Vagina (tissue), 2 donors: Measurements from ENCODE around the gene NEDD4. TPM values are rescaled to one million over a fixed set of nuclear protein-coding genes. Genes with fewer than 3 reads are reported as not detected.

ENCODE experiments used
- DNase-seq, 2 donors: peaks; one replicate each; pipeline ENCODE4 v3.0.0-alpha.2; 2017; ENCODE audit errors: extremely low spot score in 2 of 2
- H3K27ac ChIP-seq: fragments of 200-600 bp; sonication (generic); one replicate; pipeline ENCODE4 v1.5.1; 2019
- H3K27me3 ChIP-seq: fragments of 200-600 bp; sonication (generic); one replicate; pipeline ENCODE4 v1.5.1; 2019
- H3K36me3 ChIP-seq, 2 donors: fragments of 200-600 bp; sonication (generic); one replicate each; pipeline ENCODE4 v1.5.1; 2017 to 2019
- H3K4me1 ChIP-seq: fragments of 200-600 bp; sonication (generic); one replicate; pipeline ENCODE4 v1.5.1; 2019
- H3K4me3 ChIP-seq, 2 donors: fragments of 200-600 bp; sonication (generic); 1 replicate in 1 of 2; 2 replicates in 1 of 2; pipeline ENCODE4 v1.5.1; 2016 to 2019
- H3K9me3 ChIP-seq: fragments of 200-600 bp; sonication (generic); one replicate; pipeline ENCODE4 v1.5.1; 2019
- CTCF ChIP-seq, 3 experiments: fragments of 450-650 bp in 2 of 3; fragments of 200-600 bp in 1 of 3; sonication (generic) in 1 of 3; IDR thresholded peaks; one replicate each; pipeline ENCODE4 v1.5.1; 2017 to 2019; ENCODE audit warnings: antibody characterized with exemption in 3 of 3, mild to moderate bottlenecking in 2 of 3, moderate library complexity in 2 of 3
- POLR2A ChIP-seq, 2 donors: fragments of 450-650 bp; IDR thresholded peaks; one replicate each; pipeline ENCODE4 v1.6.1; 2017; ENCODE audit warnings: antibody characterized with exemption in 2 of 2, mild to moderate bottlenecking in 2 of 2, moderate library complexity in 2 of 2
- POLR2AphosphoS5 ChIP-seq, 2 donors: sonication (generic); formaldehyde crosslinking; IDR thresholded peaks; one replicate each; pipeline ENCODE4 v1.9.0; 2017; ENCODE audit warnings: antibody characterized with exemption in 2 of 2, mild to moderate bottlenecking in 2 of 2, low read depth in 1 of 2; ENCODE audit not compliant: insufficient read depth in 1 of 2
- intact Hi-C: fragments of 100-400 bp; cut with DNase I; formaldehyde crosslinking; loops from one replicate; pipeline ENCODE4 v1.15.1; 2023
- total RNA-seq: library from RNA; depleted of rRNA; stranded (reverse); fragments of >200 nt; gene quantifications from one replicate; pipeline ENCODE4 v1.2.3, GENCODE V29; 2016

NEDD4 gene
- total RNA-seq, 1 donor from 2014 or later, result 21.9 TPM

GRCh38 chr15:55894399-55894965 is 98.9 kb downstream of the NEDD4 start:
- TF ChIP-seq POLR2AphosphoS5 (IDR thresholded peaks at IDR 0.05; ENCODE audit: insufficient read depth in 1 of 2, low read depth in 1 of 2), result no peak
- no peak for TF ChIP-seq POLR2A (IDR thresholded peaks at IDR 0.05)
- no peak for TF ChIP-seq CTCF (IDR thresholded peaks at IDR 0.05)
- Histone ChIP-seq H3K27me3 (no peaks in the 10 kb centered on the region), H3K4me3 (no peak overlapping the region), H3K4me1 (no peaks in the 10 kb centered on the region), H3K27ac (no peak overlapping the region), H3K9me3 (no peaks in the 10 kb centered on the region), H3K36me3 (no peaks in the 10 kb centered on the region)
- intact Hi-C loops, result no loop called here
- no peak for DNase-seq

- Histone ChIP-seq H3K4me3 (no peak overlapping the region), H3K4me1 (no peaks in the 10 kb centered on the region), H3K9me3 (no peaks in the 10 kb centered on the region), H3K27ac (no peak overlapping the region), H3K36me3 (no peaks in the 10 kb centered on the region), H3K27me3 (no peaks in the 10 kb centered on the region)
- TF ChIP-seq CTCF (IDR thresholded peaks at IDR 0.05) (no peak), POLR2A (IDR thresholded peaks at IDR 0.05) (no peak), POLR2AphosphoS5 (IDR thresholded peaks at IDR 0.05; ENCODE audit: insufficient read depth in 1 of 2, low read depth in 1 of 2) (no peak)
- no peak for DNase-seq
- intact Hi-C loops, result no loop called here
These were observed 99.6 kb downstream of the NEDD4 start for GRCh38 chr15:55893852-55894251.

GRCh38 chr15:55891196-55891595 is 102.2 kb downstream of the NEDD4 start:
- peaks cover 3% of the 10 kb centered on the region for H3K9me3 ChIP-seq
- intact Hi-C loops, result no loop called here

GRCh38 chr15:55884223-55884622 is 109.2 kb downstream of the NEDD4 start:
- no peaks in the 10 kb centered on the region for H3K4me1 ChIP-seq
- peaks cover 3% of the 10 kb centered on the region for H3K9me3 ChIP-seq
- H3K27me3 ChIP-seq, result no peaks in the 10 kb centered on the region
- DNase-seq, result no peak
- no peak overlapping the region for H3K27ac ChIP-seq
- no peak overlapping the region for H3K4me3 ChIP-seq
- no peak for TF ChIP-seq CTCF (IDR thresholded peaks at IDR 0.05)
- no peak for TF ChIP-seq POLR2A (IDR thresholded peaks at IDR 0.05)
- TF ChIP-seq POLR2AphosphoS5 (IDR thresholded peaks at IDR 0.05; ENCODE audit: insufficient read depth in 1 of 2, low read depth in 1 of 2), result no peak
- intact Hi-C loops, result no loop called here
- no peaks in the 10 kb centered on the region for H3K36me3 ChIP-seq

More at GRCh38 chr15:55891196-55891595, 102.2 kb downstream of the NEDD4 start:
- H3K36me3 ChIP-seq, result no peaks in the 10 kb centered on the region
- TF ChIP-seq CTCF (IDR thresholded peaks at IDR 0.05), result no peak
- no peak for TF ChIP-seq POLR2A (IDR thresholded peaks at IDR 0.05)
- no peak for TF ChIP-seq POLR2AphosphoS5 (IDR thresholded peaks at IDR 0.05; ENCODE audit: insufficient read depth in 1 of 2, low read depth in 1 of 2)
- H3K4me1 ChIP-seq, result no peaks in the 10 kb centered on the region
- no peak overlapping the region for H3K27ac ChIP-seq
- no peak for DNase-seq
- H3K4me3 ChIP-seq, result no peak overlapping the region
- H3K27me3 ChIP-seq, result no peaks in the 10 kb centered on the region

GRCh38 chr15:55879181-55879580 is 114.2 kb downstream of the NEDD4 start:
- Histone ChIP-seq H3K27me3 (no peaks in the 10 kb centered on the region), H3K4me3 (no peak overlapping the region), H3K27ac (no peak overlapping the region), H3K4me1 (no peaks in the 10 kb centered on the region), H3K9me3 (no peaks in the 10 kb centered on the region), H3K36me3 (no peaks in the 10 kb centered on the region)
- DNase-seq, result no peak
- intact Hi-C loops, result no loop called here
- TF ChIP-seq POLR2AphosphoS5 (IDR thresholded peaks at IDR 0.05; ENCODE audit: insufficient read depth in 1 of 2, low read depth in 1 of 2), result no peak
